Parathyroid adenoma (tissue), 2 donors: ENCODE results near the gene AMPD1.

Experiments used
- H2AFZ ChIP-seq: fragments of 300-600 bp; sonication (generic); one replicate; pipeline ENCODE4 v1.7.0; 2017; ENCODE audit warnings: antibody characterized with exemption, mild to moderate bottlenecking
- H3K27ac ChIP-seq: fragments of 300-600 bp; sonication (generic); one replicate; pipeline ENCODE4 v1.7.0; 2017
- H3K27me3 ChIP-seq: fragments of 300-600 bp; sonication (generic); one replicate; pipeline ENCODE4 v1.7.0; 2017; ENCODE audit warnings: low read length; ENCODE audit not compliant: control insufficient read depth, insufficient read depth
- H3K36me3 ChIP-seq: fragments of 300-600 bp; sonication (generic); one replicate; pipeline ENCODE4 v1.7.0; 2017; ENCODE audit warnings: low read length; ENCODE audit not compliant: control insufficient read depth, insufficient read depth
- H3K4me1 ChIP-seq: fragments of 300-600 bp; sonication (generic); one replicate; pipeline ENCODE4 v1.7.0; 2017; ENCODE audit warnings: control low read depth
- H3K4me2 ChIP-seq: fragments of 300-600 bp; sonication (generic); one replicate; pipeline ENCODE4 v1.7.0; 2017; ENCODE audit warnings: low read length
- H3K4me3 ChIP-seq: fragments of 300-600 bp; sonication (generic); one replicate; pipeline ENCODE4 v1.7.0; 2017; ENCODE audit warnings: low read depth, low read length
- H3K79me2 ChIP-seq: fragments of 300-600 bp; sonication (generic); one replicate; pipeline ENCODE4 v1.7.0; 2017; ENCODE audit warnings: control low read depth
- H3K9ac ChIP-seq: fragments of 300-600 bp; sonication (generic); one replicate; pipeline ENCODE4 v1.7.0; 2017; ENCODE audit warnings: mild to moderate bottlenecking
- H3K9me3 ChIP-seq: fragments of 300-600 bp; sonication (generic); one replicate; pipeline ENCODE4 v1.7.0; 2017; ENCODE audit warnings: low read length; ENCODE audit not compliant: control insufficient read depth
- TF ChIP-seq, protein P1 (sequence below): fragments of 300-600 bp; sonication (generic); IDR thresholded peaks from one replicate; pipeline ENCODE4 v1.7.0; 2017; ENCODE audit warnings: antibody characterized with exemption, mild to moderate bottlenecking
- donor health status: primary hyperparathyroidism.

Gene AMPD1

GRCh38 chr1:114668784-114669561 lies 26.4 kb downstream of the AMPD1 start:
- TF ChIP-seq, protein P1, sequence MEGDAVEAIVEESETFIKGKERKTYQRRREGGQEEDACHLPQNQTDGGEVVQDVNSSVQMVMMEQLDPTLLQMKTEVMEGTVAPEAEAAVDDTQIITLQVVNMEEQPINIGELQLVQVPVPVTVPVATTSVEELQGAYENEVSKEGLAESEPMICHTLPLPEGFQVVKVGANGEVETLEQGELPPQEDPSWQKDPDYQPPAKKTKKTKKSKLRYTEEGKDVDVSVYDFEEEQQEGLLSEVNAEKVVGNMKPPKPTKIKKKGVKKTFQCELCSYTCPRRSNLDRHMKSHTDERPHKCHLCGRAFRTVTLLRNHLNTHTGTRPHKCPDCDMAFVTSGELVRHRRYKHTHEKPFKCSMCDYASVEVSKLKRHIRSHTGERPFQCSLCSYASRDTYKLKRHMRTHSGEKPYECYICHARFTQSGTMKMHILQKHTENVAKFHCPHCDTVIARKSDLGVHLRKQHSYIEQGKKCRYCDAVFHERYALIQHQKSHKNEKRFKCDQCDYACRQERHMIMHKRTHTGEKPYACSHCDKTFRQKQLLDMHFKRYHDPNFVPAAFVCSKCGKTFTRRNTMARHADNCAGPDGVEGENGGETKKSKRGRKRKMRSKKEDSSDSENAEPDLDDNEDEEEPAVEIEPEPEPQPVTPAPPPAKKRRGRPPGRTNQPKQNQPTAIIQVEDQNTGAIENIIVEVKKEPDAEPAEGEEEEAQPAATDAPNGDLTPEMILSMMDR, result no peak
- Histone ChIP-seq H3K36me3 (no peaks in the 10 kb centered on the region), H3K4me1 (no peaks in the 10 kb centered on the region), H3K9me3 (no peaks in the 10 kb centered on the region), H3K79me2 (no peaks in the 10 kb centered on the region), H3K27me3 (no peaks in the 10 kb centered on the region), H3K9ac (no peak overlapping the region), H3K4me3 (peak overlapping the region; percentile 70), H3K27ac (no peak overlapping the region), H3K4me2 (peak overlapping the region; percentile 81), H2AFZ (peak overlapping the region; percentile 87)

- Histone ChIP-seq H3K36me3 (no peaks in the 10 kb centered on the region), H3K4me1 (no peaks in the 10 kb centered on the region), H2AFZ (no peak overlapping the region), H3K4me2 (no peak overlapping the region), H3K9ac (no peak overlapping the region), H3K9me3 (no peaks in the 10 kb centered on the region), H3K79me2 (no peaks in the 10 kb centered on the region), H3K4me3 (no peak overlapping the region), H3K27me3 (no peaks in the 10 kb centered on the region), H3K27ac (no peak overlapping the region)
- TF ChIP-seq, protein P1, result no peak
These were observed 27.0 kb downstream of the AMPD1 start for GRCh38 chr1:114668373-114668772.

DNA sequence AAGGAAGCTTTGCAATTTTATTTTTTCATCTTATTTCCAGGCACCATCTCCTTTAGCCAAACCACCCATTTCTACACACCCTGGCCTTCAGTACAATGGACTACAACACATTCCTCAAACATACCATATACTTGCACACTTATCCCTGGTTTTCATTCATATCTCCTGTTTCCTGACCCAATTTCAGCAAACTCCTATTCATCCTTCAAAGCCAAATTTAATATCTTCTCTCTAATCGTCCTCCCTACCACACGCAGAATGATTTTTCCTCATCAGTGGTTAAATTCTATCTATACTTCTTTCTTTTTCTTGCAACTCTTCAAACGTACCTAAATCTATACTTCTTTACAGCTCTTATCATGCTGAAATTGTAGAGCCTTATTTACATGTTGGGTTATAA lies 28.4 kb downstream of the AMPD1 start:
- Histone ChIP-seq H3K27ac (no peak overlapping the region), H3K79me2 (no peaks in the 10 kb centered on the region), H3K4me2 (no peak overlapping the region), H2AFZ (no peak overlapping the region), H3K36me3 (no peaks in the 10 kb centered on the region), H3K4me3 (no peak overlapping the region), H3K9me3 (no peaks in the 10 kb centered on the region), H3K9ac (no peak overlapping the region), H3K4me1 (no peaks in the 10 kb centered on the region), H3K27me3 (no peaks in the 10 kb centered on the region)
- TF ChIP-seq, protein P1, result no peak

DNA sequence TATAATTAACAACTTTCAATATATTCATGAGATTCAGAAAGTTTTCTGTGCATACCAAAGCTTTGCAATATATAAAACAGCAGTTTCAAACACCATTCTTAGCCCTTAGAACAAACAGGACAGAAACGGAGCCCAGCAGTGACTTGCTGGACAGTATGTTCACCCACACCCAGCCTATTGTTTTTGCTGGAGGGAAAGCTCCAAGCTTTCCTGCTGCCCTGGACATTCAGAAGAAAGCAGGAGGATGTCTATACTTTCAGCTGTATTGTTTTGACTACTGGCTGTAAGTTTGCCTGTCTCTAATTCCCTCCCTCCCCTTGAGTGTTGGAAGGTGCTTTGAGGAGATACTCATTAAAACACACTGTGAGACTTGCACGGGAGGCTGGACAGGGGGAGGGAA lies 35.1 kb downstream of the AMPD1 start:
- Histone ChIP-seq H3K9me3 (no peaks in the 10 kb centered on the region), H3K4me2 (no peak overlapping the region), H3K27me3 (no peaks in the 10 kb centered on the region), H2AFZ (no peak overlapping the region), H3K4me1 (no peaks in the 10 kb centered on the region), H3K4me3 (no peak overlapping the region), H3K9ac (no peak overlapping the region), H3K36me3 (no peaks in the 10 kb centered on the region), H3K27ac (no peak overlapping the region), H3K79me2 (no peaks in the 10 kb centered on the region)
- TF ChIP-seq, protein P1, result no peak

DNA sequence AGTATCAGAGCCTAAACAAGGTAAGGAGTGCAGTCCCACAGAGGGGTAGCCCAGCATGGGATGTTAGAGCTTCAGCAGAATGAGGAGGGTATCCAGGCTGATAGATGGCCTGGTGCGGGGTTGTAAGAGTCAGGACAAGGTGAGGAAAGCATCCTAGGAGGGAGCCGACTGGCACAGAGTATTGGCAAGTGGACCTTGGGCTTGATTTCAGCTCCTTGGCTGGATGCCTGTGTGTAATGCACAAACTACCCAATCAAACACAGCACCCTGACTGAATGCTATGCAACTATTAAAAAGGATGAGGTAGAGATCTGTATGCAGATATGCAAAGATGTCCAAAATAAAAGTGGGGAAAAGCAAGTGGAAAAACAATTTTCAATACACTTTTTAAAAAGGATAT lies 43.5 kb downstream of the AMPD1 start:
- Histone ChIP-seq H3K27ac (no peak overlapping the region), H3K4me3 (no peak overlapping the region), H3K36me3 (no peaks in the 10 kb centered on the region), H3K9me3 (no peaks in the 10 kb centered on the region), H2AFZ (no peak overlapping the region), H3K9ac (no peak overlapping the region), H3K79me2 (no peaks in the 10 kb centered on the region), H3K27me3 (no peaks in the 10 kb centered on the region), H3K4me2 (no peak overlapping the region), H3K4me1 (no peaks in the 10 kb centered on the region)
- TF ChIP-seq, protein P1, result no peak
